Tibial nerve (tissue), 3 donors: Measurements from ENCODE around the gene SYT1.

Source experiments
- EP300 ChIP-seq, 2 donors: sonication (generic); formaldehyde crosslinking; IDR thresholded peaks; one replicate each; pipeline ENCODE4 v1.6.1; 2017; ENCODE audit warnings: antibody characterized with exemption in 2 of 2, mild to moderate bottlenecking in 1 of 2
- POLR2A ChIP-seq, 2 donors: fragments of 450-650 bp; IDR thresholded peaks; one replicate each; pipeline ENCODE4 v1.6.1; 2017; ENCODE audit warnings: antibody characterized with exemption in 2 of 2, mild to moderate bottlenecking in 2 of 2, moderate library complexity in 2 of 2

DNA sequence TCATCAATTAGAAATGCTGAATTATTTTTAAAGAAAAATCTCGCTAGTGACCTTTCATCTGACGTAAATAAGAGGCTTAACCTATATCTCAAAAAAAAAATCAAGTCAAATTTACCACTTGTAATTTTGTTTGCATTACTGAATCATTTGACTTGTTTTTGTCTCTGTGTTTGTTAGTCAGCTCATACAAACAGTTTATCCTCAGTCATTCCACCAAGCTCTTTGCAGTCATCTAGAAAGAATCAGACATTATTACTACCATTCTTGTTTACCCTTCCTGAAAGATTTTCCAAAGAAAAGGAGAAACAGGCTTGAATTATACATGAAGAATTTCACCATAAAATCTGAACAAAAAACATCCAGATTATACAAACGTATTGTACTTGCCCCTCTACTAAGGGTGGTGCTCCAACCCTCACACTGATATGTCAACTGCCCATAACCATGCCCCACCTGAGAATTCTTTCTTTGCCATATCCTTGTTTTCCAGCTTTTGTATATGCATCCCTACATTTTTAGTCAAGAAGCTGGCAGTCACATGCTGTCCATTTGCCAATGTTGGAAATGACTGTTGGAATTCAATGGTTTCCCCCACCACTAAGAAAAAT lies 569.0 kb downstream of the SYT1 start:
- TF ChIP-seq EP300 (IDR thresholded peaks at IDR 0.05) (no peak), POLR2A (IDR thresholded peaks at IDR 0.05) (no peak)
